Body of pancreas (tissue), 4 donors: ENCODE data around the gene B4GALT2.
A peak's percentile ranks its signal among the peaks of the same experiment; 100 is the strongest.

Experiments used
- POLR2A ChIP-seq, 3 donors: fragments of 450-650 bp; IDR thresholded peaks; one replicate each; pipeline ENCODE4 v1.6.1; 2016; ENCODE audit warnings: antibody characterized with exemption in 3 of 3, mild to moderate bottlenecking in 2 of 3
- TF ChIP-seq, protein P1 (sequence below), 7 experiments: fragments of 450-650 bp in 4 of 7; fragments of 200-600 bp in 3 of 7; sonication (generic) in 3 of 7; IDR thresholded peaks; one replicate each; pipeline ENCODE4 v1.5.1; 2016 to 2019; ENCODE audit warnings: antibody characterized with exemption in 7 of 7

DNA sequence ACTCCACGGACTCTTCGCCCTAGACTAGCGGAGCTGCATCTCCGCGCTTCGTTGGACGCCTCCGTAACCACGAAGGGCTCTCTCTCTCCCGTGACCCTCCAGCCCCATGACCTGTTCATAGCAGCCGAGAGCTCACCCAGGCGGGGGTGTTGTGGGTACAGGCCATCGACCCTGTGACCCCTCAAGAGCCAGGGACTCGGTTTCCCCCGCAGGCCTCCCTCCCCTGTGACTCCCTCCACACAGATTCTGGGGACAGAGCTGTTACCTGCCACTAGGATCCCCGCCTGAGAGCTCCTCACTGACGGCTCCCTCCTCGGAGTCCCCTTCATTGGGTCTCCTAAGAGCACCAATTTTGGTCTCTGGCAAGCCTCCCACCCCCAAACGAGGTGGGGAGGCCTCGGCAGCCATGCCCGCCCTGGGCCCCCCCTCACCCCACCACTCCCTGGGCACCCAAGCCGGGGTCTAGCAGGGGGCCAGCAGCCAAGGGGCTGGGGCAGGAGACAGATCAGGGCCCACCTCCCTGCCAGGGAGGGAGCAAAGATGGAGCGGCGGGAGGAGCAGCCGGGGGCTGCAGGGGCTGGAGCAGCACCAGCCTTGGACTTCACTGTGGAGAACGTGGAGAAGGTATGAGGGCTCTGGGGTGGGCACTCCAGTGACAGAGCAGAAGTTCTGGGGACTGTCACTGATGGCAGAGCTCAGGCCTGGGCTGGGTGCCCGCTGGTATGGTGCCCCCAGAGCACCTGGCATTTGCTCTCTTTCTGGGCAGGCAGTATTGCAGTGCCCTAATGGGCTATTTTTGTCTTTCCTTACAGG lies 31.7 kb upstream of the B4GALT2 start:
- TF ChIP-seq, protein P1, sequence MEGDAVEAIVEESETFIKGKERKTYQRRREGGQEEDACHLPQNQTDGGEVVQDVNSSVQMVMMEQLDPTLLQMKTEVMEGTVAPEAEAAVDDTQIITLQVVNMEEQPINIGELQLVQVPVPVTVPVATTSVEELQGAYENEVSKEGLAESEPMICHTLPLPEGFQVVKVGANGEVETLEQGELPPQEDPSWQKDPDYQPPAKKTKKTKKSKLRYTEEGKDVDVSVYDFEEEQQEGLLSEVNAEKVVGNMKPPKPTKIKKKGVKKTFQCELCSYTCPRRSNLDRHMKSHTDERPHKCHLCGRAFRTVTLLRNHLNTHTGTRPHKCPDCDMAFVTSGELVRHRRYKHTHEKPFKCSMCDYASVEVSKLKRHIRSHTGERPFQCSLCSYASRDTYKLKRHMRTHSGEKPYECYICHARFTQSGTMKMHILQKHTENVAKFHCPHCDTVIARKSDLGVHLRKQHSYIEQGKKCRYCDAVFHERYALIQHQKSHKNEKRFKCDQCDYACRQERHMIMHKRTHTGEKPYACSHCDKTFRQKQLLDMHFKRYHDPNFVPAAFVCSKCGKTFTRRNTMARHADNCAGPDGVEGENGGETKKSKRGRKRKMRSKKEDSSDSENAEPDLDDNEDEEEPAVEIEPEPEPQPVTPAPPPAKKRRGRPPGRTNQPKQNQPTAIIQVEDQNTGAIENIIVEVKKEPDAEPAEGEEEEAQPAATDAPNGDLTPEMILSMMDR (IDR thresholded peaks at IDR 0.05), result no peak
- peak in 1 of 3 donors; percentile 3 for TF ChIP-seq POLR2A (IDR thresholded peaks at IDR 0.05)
